ENCODE measurements around the gene CYP26A1.

Gene CYP26A1, protein sequence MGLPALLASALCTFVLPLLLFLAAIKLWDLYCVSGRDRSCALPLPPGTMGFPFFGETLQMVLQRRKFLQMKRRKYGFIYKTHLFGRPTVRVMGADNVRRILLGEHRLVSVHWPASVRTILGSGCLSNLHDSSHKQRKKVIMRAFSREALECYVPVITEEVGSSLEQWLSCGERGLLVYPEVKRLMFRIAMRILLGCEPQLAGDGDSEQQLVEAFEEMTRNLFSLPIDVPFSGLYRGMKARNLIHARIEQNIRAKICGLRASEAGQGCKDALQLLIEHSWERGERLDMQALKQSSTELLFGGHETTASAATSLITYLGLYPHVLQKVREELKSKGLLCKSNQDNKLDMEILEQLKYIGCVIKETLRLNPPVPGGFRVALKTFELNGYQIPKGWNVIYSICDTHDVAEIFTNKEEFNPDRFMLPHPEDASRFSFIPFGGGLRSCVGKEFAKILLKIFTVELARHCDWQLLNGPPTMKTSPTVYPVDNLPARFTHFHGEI

DNA sequence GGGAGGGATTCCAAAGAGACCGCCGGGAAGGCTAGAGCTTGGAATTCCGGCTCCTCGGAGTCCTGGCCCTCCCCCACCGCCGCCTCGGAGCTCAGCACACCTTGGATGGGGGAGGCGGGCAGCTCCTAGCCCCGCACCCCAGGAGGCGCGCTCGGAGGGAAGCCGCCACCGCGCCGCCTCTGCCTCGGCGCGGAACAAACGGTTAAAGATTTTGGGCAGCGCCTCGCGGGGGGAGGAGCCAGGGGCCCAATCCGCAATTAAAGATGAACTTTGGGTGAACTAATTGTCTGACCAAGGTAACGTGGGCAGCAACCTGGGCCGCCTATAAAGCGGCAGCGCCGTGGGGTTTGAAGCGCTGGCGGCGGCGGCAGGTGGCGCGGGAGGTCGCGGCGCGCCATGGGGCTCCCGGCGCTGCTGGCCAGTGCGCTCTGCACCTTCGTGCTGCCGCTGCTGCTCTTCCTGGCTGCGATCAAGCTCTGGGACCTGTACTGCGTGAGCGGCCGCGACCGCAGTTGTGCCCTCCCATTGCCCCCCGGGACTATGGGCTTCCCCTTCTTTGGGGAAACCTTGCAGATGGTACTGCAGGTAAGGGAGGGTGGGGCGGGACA, at the start of gene CYP26A1:
Gene CYP26A1 (plus strand): TSS at position 355 of the 608 bp plus-strand sequence. CDS start 42 bp downstream, at position 397.
- no peak for DNase-seq

DNA sequence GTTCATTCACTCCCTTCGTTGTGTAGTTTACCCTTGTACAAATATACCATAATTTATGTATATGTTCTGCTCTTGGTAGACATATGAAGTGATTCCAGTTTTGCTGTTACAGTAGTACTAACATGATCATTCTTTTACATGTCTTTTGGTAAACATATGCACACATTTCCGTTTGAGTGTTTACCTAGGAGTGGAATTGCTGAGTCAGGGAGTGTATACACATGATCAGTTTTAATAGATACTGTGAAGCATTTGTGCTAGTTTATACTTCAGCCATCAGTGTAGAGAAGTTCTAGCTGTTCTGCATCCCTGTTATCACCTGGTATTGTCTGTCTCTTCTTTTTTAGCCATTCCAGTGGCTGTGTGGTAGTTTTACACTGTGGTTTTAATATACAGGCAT, 47.6 kb upstream of the CYP26A1 start:
- DNase-seq = no peak

DNA sequence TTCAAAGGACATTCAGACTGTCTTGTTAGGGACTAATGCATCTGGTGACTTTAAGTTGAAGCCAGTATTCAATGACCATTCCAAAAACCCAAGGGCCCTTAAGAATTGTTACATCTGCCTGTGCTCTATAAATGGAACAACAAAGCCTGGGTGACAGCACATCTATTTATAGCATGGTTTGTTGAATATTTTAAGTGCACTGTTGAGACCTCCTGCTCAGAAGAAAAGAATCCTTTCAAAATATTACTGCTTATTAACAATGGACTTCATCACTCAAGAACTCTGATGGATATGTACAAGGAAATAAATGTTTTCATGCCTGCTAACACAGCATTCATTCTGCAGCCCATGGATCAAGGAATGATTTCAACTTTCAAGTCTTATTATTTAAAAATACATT, 46.2 kb upstream of the CYP26A1 start:
- no peak for DNase-seq

DNA sequence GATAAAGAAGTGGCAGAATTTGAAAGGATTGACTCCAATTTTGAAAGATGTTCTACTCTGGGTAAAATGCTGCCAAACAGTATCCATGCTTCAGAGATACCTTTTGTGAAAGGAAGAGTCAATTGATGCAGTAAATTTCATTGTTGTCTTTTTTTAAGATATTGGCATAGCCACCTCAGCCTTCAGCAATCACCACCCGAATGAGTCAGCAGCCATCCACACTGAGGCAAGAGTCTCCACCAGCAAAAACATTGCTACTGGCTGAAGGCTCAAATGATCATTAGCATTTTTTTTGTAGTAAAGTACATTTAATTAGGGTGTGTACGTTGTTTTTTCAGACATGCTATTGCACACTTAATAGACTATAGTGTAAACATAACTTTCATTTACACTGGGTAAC, 44.8 kb upstream of the CYP26A1 start:
- no peak for DNase-seq

DNA sequence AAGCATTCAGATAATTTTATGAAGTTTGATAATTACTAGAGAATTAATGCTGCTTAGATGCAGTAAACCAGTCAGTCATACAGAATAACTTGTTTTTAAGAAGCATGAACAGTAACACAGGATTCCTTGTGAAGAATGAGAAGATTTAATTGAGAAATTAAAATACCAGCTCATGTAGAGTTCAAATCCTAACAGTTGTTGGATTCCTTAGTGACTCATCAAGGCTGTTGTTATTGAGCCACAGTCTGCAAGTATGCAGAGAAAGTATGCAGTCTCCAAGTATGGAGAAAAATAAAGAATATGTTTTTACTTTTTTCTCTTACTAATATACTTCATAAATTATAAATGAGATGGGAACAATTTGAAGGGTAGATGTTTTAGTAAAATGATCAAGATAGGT, 43.3 kb upstream of the CYP26A1 start:
- DNase-seq = no peak

DNA sequence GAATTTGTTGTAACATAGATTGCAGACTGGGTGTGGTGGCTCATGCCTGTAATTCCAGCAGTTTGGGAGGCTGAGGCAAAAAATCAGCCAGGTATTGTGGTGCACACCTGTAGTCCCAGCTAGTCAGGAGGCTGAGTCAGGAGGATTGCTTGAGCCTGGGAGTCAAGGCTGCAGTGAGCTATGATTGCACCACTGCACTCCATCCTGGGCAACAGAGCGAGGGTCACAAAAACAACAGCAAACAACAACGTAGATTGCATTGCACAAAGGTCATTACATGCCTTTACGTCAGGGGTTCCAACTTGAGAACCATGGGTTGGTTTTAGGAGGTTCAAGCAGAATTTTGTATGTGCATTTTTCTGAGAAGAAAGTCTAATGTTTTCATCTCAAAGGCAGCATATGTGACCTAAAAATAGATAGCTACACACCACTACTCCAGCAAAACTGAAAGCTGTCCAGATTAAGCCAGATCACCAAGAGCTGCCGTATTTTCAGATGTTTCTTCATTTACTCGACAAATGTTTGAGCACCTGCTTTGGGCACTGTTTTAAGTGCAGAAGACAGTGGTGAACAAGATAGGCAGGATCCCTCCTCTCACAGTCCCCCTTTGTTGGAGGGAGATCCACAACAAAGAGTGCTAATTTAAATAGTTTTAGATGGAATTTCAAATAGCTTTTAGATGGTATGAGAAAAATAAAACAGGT, 41.4 kb upstream of the CYP26A1 start:
- DNase-seq = no peak

DNA sequence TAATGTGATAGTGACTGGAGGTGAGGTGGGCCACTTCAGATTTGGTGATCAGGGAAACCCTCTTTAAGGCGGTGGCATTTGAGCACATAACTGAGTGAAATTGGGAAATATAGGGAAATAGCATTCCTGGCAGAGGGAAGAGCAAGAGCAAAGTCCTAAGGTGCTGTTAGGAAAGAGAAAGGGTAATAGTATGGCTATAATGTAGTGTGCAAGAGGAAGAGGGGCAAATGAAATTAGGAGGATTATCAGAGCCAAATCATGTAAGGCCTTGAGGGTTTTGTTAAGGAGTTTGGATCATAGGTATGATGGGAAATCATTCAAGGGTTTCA, 40.9 kb upstream of the CYP26A1 start:
- DNase-seq = no peak

DNA sequence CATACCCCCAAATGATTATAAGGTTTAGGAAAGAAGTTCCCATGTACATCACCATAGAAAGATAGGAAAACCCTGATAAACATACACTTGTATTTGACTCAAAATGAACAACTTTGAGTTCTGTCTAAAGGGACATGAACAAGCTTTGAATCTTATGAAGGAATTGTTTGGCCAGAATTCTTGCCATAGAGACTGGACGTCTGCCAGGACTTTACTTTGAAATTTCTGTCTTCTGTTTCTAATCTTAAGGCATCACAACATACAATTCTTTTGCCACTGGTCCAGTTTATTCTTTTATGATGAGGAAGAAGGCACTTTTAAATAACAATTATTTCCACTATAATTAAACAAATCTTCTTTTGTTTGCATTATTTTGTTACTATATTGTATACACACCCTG, 39.3 kb upstream of the CYP26A1 start:
- DNase-seq = no peak

DNA sequence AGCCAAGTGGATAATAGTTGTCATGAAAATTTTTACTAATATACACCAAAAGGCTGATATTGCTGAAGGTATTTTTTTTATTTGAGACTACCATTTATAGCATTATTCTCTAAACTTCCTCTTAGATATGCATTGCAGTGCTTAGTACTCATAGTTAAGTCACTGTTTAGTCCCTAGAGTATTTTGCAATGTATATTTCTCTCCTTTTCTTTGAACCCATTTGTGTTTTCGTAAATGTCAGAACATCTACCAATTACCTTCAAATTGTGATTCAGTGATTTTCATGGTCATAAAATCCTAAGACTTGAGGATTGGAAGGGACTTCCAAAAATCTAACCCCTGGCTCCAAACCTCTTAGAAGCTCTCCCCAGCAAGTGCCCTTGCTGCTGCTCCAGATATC, 34.6 kb upstream of the CYP26A1 start:
- DNase-seq = no peak

DNA sequence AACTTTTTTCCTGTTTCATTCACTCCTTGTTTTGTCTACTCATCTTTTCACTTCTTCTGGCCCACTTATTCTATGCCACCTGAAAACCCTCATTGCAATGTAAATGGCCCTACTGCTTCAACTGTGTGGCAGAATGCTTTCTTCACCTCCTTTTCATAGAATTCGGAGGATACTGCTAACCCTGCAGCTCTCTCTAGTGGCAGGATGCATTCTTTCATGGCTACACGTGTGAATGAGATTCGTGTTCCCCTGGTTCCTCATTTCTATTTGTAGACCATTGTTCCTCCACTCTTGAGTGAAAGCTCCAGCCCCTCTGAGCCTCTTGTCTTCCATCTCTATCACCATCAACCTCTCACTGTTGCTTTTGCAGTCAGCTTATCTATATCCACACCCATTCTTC, 34.0 kb upstream of the CYP26A1 start:
- DNase-seq = no peak

DNA sequence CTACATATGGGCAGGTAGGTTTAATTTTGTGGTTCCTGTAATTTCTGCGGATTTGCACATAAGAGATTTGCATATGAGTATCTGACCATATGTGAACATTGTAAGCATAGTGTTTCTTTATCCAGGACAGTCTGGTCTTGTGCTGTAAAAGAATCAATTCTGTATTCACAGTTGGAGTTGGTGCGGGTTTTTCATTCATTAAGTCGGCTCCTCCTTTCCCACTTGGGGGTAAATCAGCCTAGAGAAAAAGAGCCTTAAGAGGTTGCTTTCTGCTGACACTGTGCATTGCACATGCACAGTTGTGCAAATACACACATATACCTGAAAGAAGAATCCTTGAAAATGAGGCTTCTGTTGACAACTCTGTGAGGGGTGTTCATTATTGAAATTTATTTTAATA, 19.2 kb upstream of the CYP26A1 start:
- no peak for DNase-seq

DNA sequence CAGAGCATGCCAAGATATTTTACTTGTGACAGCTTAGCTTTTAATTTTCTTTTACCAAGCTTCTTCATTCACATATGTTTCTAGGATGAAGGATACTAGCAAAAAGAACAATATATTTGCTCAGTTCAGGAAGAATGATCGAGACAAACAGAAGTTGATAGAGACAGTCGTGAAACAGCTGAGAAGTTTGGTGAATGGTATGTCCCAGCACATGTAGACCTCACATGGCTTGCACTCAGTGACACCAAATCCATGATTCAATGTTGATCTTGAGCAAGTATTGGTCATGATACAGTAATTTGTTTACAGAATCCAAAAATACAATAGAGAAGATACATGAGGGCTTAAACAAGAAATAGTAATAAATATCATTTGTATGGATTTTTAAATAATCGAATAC, 15.6 kb upstream of the CYP26A1 start:
- no peak for DNase-seq

DNA sequence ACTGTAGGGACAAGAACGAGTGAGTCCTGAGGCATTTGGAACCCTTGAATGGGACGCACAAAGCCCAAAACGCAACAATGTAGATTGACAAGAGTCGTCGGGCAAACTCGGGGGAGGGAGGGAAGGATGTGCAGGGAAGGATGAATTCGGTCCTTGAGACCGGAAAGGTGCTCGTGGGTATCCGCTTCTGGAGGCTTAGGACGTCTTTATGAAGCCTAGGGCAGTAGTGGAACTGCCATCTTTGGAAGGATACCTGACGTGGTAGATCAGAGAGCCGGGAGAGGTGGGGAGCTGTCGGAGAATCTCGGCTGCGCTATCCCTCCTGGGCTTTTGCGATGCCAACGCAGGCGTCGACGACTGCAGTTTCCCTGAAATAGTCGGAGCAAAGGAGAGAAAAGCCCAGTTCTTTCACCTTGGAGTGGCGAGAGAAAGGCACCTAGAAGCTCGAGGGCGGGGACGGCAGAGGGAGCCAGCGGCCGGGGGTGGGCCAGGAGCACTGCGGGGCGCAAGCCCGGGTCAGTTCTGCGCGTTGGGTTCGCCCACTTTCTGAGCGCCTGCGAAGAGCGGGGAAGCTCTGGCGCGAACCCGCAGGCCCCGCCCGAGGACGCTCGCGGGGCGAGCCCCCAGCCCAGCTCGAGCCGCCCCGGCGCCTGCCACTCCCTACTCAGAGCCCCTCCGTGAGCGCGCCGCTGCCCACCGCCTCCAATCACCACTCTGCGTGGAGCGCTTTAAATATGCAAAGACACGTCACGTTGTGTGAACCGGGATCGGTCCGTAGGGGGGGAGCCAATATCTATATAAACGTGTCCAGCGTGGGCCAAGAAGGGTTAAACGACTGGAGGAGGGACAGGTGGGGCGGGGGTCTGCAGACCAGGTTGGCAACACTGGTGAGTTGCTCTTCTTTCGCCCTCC, 13.5 kb upstream of the CYP26A1 start, which contains the start of gene CYP26C1:
Gene CYP26C1 (plus strand): TSS at position 824 of the 912 bp plus-strand sequence. CDS start 466 bp downstream, outside the sequence.
- DNase-seq = no peak

DNA sequence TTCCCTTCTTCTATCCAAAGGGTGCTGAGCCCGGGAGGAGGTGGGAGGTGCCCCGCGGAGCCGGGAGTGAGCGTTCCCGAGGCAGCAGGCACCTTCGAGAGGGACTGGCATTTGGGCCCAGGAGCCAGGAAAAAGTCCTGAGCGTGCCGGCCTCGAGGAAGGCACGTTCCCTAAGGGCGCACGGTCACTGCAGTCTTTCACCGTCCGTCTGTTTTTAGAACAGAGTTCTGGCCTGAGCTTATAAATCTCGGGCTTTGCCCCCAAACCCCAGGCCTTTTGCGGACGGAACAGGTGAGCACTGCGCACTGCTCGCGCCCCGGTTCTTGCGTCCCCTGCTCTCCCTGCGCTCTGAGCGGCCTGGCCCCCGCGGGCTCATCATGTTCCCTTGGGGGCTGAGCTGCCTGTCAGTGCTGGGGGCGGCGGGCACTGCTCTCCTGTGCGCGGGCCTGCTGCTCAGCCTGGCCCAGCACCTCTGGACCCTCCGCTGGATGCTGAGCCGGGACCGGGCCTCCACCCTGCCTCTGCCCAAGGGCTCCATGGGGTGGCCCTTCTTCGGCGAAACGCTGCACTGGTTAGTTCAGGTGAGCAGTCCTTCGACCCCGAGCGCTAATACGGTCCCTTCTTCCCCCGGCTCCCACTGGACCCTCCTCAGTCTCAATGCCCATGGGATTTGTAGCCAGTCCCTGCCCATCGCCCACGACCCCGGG, 12.7 kb upstream of the CYP26A1 start:
- no peak for DNase-seq

DNA sequence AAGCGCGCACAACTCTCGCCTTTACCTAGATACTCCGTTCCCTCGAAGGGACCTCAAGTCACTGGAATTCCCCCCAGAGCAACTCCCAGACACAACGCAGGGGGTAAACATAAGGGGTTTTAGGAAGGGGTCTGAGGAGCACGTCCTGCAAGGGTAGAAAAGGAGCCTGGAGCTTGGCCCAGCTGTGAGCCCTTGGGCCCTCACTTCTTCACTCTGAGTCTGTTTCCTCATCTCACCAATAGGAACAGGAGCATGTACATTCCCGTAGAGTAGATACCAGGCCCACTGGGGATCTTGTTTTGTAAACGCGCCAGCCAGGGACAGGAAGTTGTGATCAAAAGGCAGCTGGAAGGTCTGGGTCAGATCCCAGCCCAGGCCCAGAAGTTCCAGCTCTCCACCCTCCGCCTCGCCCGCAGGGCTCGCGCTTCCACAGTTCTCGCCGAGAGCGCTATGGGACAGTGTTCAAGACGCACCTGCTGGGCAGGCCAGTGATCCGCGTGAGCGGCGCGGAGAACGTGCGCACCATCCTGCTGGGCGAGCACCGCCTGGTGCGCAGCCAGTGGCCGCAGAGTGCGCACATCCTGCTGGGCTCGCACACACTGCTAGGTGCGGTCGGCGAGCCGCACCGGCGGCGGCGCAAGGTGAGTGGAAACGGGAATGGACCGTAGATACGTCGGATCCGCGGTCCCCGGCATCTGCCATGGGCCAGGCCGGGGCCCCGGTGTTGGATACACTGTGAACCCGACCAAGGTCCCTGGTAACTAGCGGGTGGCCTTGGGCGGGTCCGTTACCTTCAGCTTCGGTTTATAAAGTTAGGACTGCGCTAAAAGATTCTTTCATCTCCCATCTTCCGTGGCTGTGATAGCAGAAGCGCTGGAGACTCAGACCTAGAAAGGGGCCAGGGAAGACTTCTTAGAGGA, 11.8 kb upstream of the CYP26A1 start:
- DNase-seq = no peak

DNA sequence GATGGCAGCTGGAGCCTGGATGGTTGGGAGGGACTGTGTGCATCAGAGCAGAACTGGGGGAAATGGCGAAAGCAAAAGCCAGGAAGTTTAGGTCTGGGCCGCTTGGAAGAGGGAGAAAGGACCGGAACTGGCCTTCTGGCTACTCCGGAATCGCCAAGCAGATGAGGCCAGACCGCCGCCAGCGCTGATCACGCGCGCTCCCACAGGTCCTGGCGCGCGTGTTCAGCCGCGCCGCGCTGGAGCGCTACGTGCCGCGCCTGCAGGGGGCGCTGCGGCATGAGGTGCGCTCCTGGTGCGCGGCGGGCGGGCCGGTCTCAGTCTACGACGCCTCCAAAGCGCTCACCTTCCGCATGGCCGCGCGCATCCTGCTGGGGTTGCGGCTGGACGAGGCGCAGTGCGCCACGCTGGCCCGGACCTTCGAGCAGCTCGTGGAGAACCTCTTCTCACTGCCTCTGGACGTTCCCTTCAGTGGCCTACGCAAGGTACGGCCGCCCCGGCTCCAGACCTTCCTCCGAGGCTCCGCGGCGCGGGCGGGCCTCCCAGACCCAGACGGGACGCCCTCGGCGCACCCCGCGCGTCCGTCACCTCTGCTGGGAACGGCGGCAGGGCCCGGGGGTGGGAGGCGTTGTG, 11.1 kb upstream of the CYP26A1 start:
- peak; percentile 28 for DNase-seq

DNA sequence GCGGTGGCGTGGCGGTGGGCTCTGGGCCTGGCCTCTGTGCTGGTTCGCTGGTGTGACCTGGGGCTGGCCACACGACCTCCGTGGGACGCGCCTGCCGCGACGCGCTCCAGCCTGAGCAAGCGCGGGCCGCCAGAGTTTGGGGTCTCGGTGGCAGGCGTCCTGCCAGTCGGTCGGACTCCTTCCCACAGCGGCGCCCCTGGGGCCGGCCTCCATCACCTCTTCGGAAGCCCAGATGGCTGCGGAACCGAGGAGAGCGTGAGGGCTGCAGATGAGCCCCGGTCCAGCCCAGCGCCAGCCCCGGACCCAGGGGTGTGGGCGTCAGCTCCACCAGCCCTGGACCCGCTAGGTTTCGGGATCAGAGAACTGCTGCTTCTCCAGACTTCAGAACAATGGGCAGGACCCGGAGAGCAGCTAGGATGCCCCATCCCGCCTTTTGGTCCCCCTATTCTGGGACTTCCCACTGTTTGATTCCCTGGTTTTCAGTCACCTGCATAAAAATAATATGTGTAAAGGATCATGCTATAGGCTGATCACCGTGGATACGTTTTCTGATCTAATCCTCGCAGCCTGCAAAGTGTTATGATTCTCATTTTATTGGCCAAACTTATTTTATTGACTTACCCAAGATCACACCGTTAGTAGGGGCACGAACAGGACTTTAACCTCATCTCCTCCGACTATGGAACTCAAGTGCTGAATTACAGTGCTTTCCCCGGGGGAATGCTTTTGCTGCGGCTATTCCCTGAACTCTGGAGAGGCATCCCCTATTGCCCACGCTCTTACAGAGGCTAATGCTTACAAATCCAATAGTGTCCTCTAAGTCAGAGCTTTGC, 10.3 kb upstream of the CYP26A1 start:
- no peak for DNase-seq

DNA sequence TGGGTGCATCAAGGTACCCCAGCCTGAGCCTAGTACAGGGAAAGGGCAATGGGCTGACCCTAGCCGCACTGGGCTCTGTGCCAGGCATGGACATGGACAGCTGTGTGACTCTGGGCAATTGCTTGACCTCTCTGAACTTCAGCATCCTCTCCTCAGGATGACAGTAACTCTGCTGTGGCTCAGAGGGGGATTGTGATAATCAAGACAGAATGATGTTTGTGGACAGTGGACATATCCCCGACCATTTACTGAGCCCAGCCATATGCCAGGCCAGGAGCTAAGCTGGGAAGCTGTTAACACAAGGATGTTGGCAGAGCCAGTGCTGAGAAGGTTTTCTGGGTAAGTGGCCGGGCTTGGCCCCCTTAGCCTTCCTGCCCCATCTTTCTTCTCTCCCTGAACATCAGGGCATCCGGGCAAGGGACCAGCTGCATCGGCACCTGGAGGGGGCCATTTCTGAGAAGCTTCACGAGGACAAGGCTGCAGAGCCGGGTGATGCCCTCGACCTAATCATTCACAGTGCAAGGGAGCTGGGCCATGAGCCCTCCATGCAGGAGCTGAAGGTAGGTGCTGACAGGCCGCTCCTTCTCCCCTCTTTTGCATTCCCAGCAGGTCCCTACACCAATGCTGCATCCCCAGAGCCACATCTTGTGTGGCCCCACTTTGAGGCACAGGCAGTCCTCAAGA, 9.6 kb upstream of the CYP26A1 start:
- DNase-seq = no peak
